OCI-LY3 (cell line): ENCODE data around the gene C1QTNF2.

Experiments used
- EZH2phosphoT487 ChIP-seq: fragments of 200-600 bp; shearing (Covaris generic); IDR thresholded peaks from 2 replicates; pipeline ENCODE4 v1.6.1; 2018; ENCODE audit warnings: antibody characterized with exemption, mixed run types, low read depth
- TF ChIP-seq, protein P1 (sequence below): fragments of 200-600, 300-600 bp; sonication (generic); IDR thresholded peaks from 2 replicates; pipeline ENCODE4 v1.5.1; 2014; ENCODE audit warnings: antibody characterized with exemption, low read length, low read depth

- TF ChIP-seq, protein P1, sequence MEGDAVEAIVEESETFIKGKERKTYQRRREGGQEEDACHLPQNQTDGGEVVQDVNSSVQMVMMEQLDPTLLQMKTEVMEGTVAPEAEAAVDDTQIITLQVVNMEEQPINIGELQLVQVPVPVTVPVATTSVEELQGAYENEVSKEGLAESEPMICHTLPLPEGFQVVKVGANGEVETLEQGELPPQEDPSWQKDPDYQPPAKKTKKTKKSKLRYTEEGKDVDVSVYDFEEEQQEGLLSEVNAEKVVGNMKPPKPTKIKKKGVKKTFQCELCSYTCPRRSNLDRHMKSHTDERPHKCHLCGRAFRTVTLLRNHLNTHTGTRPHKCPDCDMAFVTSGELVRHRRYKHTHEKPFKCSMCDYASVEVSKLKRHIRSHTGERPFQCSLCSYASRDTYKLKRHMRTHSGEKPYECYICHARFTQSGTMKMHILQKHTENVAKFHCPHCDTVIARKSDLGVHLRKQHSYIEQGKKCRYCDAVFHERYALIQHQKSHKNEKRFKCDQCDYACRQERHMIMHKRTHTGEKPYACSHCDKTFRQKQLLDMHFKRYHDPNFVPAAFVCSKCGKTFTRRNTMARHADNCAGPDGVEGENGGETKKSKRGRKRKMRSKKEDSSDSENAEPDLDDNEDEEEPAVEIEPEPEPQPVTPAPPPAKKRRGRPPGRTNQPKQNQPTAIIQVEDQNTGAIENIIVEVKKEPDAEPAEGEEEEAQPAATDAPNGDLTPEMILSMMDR: no peak
- no peak for TF ChIP-seq EZH2phosphoT487
Observed at GRCh38 chr5:160399402-160400353, 29.3 kb upstream of the C1QTNF2 start, which contains the start of gene FAM200C.
